Inflammatory macrophage (primary cell): ENCODE results near the gene SLC9A6.

Source experiments
- DNase-seq, 2 donors: peaks; one replicate each; pipeline ENCODE4 v3.0.0-alpha.2; 2020 to 2022
- total RNA-seq, 18 experiments: gene quantifications; one replicate each; lab custom pipeline; 2026; ENCODE audit warnings: mixed read lengths in 6 of 18, inconsistent platforms in 2 of 18; lab: John Stamatoyannopoulos, UW

SLC9A6 gene
- 25.9 to 119 (median 73.8) reads per million in 18 experiments for total RNA-seq

- DNase-seq = peak; percentile 37 to 64
Measured at GRCh38 chrX:135985157-135985972, at the start of gene SLC9A6. Gene SLC9A6, plus strand, starts transcription at chrX:135985435. Its CDS starts 224 bp downstream, at chrX:135985659.

- no peak for DNase-seq
Measured at GRCh38 chrX:135944486-135944885, 40.7 kb upstream of the SLC9A6 start.

- no peak for DNase-seq
Measured at GRCh38 chrX:135951291-135951690, 33.9 kb upstream of the SLC9A6 start.

- peak in 1 of 2 donors; percentile 24 for DNase-seq
Measured at GRCh38 chrX:135973025-135973547, 12.1 kb upstream of the SLC9A6 start.

GRCh38 chrX:135973548-135974278 lies 11.5 kb upstream of the SLC9A6 start, which contains the start of gene MMGT1:
Gene MMGT1, minus strand, starts transcription at chrX:135973988. Its CDS starts 313 bp downstream, at chrX:135973675.
- peak; percentile 74 to 78 for DNase-seq

- DNase-seq = peak in 1 of 2 donors; percentile 3
Measured at GRCh38 chrX:135974279-135974856, 10.9 kb upstream of the SLC9A6 start.

GRCh38 chrX:135975421-135975820 lies 9.8 kb upstream of the SLC9A6 start:
- no peak for DNase-seq

- DNase-seq = no peak
Measured at GRCh38 chrX:135977611-135978010, 7.6 kb upstream of the SLC9A6 start.

- peak in 1 of 2 donors; percentile 21 for DNase-seq
Measured at GRCh38 chrX:135981010-135981409, 4.2 kb upstream of the SLC9A6 start.

GRCh38 chrX:135981668-135982067 lies 3.6 kb upstream of the SLC9A6 start:
- DNase-seq = peak; percentile 44 to 54

GRCh38 chrX:135982860-135983259 lies 2.4 kb upstream of the SLC9A6 start:
- DNase-seq = peak; percentile 60 to 80

GRCh38 chrX:135984256-135984655 lies 979 bp upstream of the SLC9A6 start:
- DNase-seq = peak; percentile 20 to 37

GRCh38 chrX:135984791-135985156 lies 461 bp upstream of the SLC9A6 start:
- peak in 1 of 2 donors; percentile 11 for DNase-seq

- no peak for DNase-seq
Measured at GRCh38 chrX:135985973-135986310, 707 bp downstream of the SLC9A6 start.

GRCh38 chrX:135988245-135988644 lies 3.0 kb downstream of the SLC9A6 start:
- DNase-seq = no peak

GRCh38 chrX:136015016-136015415 lies 29.8 kb downstream of the SLC9A6 start:
- DNase-seq = no peak

- DNase-seq = no peak
Measured at GRCh38 chrX:136016881-136017280, 31.6 kb downstream of the SLC9A6 start.

- DNase-seq = no peak
Measured at GRCh38 chrX:136019226-136019625, 34.0 kb downstream of the SLC9A6 start.

GRCh38 chrX:136021160-136021559 lies 35.9 kb downstream of the SLC9A6 start:
- DNase-seq = no peak

GRCh38 chrX:136021903-136022302 lies 36.7 kb downstream of the SLC9A6 start:
- DNase-seq = no peak

GRCh38 chrX:136025091-136025490 lies 39.9 kb downstream of the SLC9A6 start:
- no peak for DNase-seq

- peak; percentile 18 to 53 for DNase-seq
Measured at GRCh38 chrX:136028383-136028984, 43.2 kb downstream of the SLC9A6 start.

- no peak for DNase-seq
Measured at GRCh38 chrX:136029766-136030165, 44.5 kb downstream of the SLC9A6 start.
